ENCODE measurements around the gene KRTAP13-3. TPM values are rescaled to one million over a fixed set of nuclear protein-coding genes. Genes with fewer than 3 reads are reported as not detected.

The KRTAP13-3 gene
- total and polyA plus RNA-seq, 2 of the 8 experiments (the other 6 are each of a cell fraction or from before 2014, with no cell fraction given) = not detected

- ChIA-PET CTCF (ENCODE audit: partially characterized antibody) (interaction anchor here (0.6 to 3.7 kb wide), 10 partner anchors 9 to 642 kb away, joined by 3 to 20 read pairs (median 3); partner anchors contain the start of genes KRTAP13-3 and KRTAP13-4), POLR2A (ENCODE audit: partially characterized antibody) (no interaction called here)
- H3K23me2 ChIP-seq (ENCODE audit: low read depth, low read length) = no peaks in the 10 kb centered on the region
- H3K4me1 ChIP-seq (replicated peaks in 1 of 4; ENCODE audit: control insufficient read depth in 3 of 4, insufficient read depth in 4 of 4, low read length in 3 of 4) = no peaks in the 10 kb centered on the region; a peak in 3 of 7 replicates
- no peak overlapping the region for H3K18ac ChIP-seq (ENCODE audit: extremely low read depth, low read length)
- WGBS, 2 experiments (ENCODE audit: extremely low coverage in 1 of 2, insufficient coverage in 1 of 2, insufficient read length in 1 of 2, insufficient replicate concordance in 2 of 2, low coverage in 1 of 2, low lambda C conversion rate in 2 of 2, missing lambda C conversion rate in 1 of 2) = 93% methylated on average over 1 of the region's 1 CpG; no CpG with 5 or more reads in 1 of the 2 experiments
- H3K79me1 ChIP-seq (ENCODE audit: low read depth, low read length) = no peaks in the 10 kb centered on the region
- no peak overlapping the region for H3K4ac ChIP-seq (replicated peaks; ENCODE audit: insufficient read length, low read depth, low read length)
- H3K4me3 ChIP-seq (ENCODE audit: extremely low read depth in 1 of 4, insufficient read depth in 2 of 4, low read depth in 3 of 4, low read length in 4 of 4) = no peak overlapping the region
- H4K8ac ChIP-seq (ENCODE audit: extremely low read depth, insufficient read depth, low read length) = no peak overlapping the region
- H3K9me3 ChIP-seq (ENCODE audit: insufficient read depth in 2 of 2, low read depth in 1 of 2, low read length in 1 of 2) = no peaks in the 10 kb centered on the region
- no peak overlapping the region for H4K91ac ChIP-seq (replicated peaks; ENCODE audit: insufficient read length, low read length)
- no peak overlapping the region for H3K9ac ChIP-seq (replicated peaks in 1 of 4; ENCODE audit: extremely low read depth in 1 of 4, low read depth in 3 of 4, low read length in 3 of 4)
- H2AFZ ChIP-seq (ENCODE audit: low read length) = no peak overlapping the region
- no peaks in the 10 kb centered on the region for H3K79me2 ChIP-seq (ENCODE audit: control insufficient read depth in 1 of 2, insufficient read depth in 2 of 2, low read length in 2 of 2)
- no peak overlapping the region for H2BK15ac ChIP-seq (ENCODE audit: low read length)
- no peak overlapping the region for H2BK5ac ChIP-seq (ENCODE audit: low read depth, low read length)
- no peak for DNase-seq (ENCODE audit: low read depth in 1 of 2, low spot score in 2 of 2)
- no peak overlapping the region for H2BK120ac ChIP-seq (replicated peaks; ENCODE audit: low read depth, low read length)
- no peaks in the 10 kb centered on the region for H3K27me3 ChIP-seq (replicated peaks in 1 of 4; ENCODE audit: control insufficient read depth in 3 of 4, extremely low read depth in 1 of 4, insufficient read depth in 3 of 4, low read length in 3 of 4)
- no peaks in the 10 kb centered on the region for H3K36me3 ChIP-seq (ENCODE audit: control insufficient read depth in 2 of 4, insufficient read depth in 4 of 4, low read length in 3 of 4)
- H3K4me2 ChIP-seq (ENCODE audit: insufficient read depth in 1 of 2, low read depth in 2 of 2, low read length in 2 of 2) = no peak overlapping the region
- no peak overlapping the region for H4K5ac ChIP-seq (ENCODE audit: insufficient read length, low read depth, low read length)
- no peak for FAIRE-seq
- H3K27ac ChIP-seq (ENCODE audit: low read depth, low read length) = no peak overlapping the region
- H4K20me1 ChIP-seq (replicated peaks in 1 of 2; ENCODE audit: control insufficient read depth in 1 of 2, insufficient read depth in 2 of 2, low read length in 2 of 2) = no peaks in the 10 kb centered on the region
- H2BK20ac ChIP-seq (ENCODE audit: low read length) = no peak overlapping the region
- no peak overlapping the region for H2AK5ac ChIP-seq (ENCODE audit: low read depth, low read length)
- TF ChIP-seq RXRA (IDR thresholded peaks at IDR 0.05; ENCODE audit: insufficient read depth, low read depth, low read length) (no peak), CBX5 (IDR thresholded peaks at IDR 0.05; ENCODE audit: low read depth, low read length) (no peak), RAD21 (IDR thresholded peaks at IDR 0.05 in 1 of 2, conservative IDR thresholded peaks at IDR 0.05 in 1 of 2; ENCODE audit: low read depth in 2 of 2, low read length in 2 of 2) (peak; percentile 58 to 71), CTCF (IDR thresholded peaks at IDR 0.05; ENCODE audit: control extremely low read depth in 1 of 3, insufficient read depth in 1 of 3, low read depth in 1 of 3, low read length in 3 of 3) (peak in 2 of 3 experiments; percentile 38 to 43; a peak in 3 of 4 replicates)
- H2BK12ac ChIP-seq (ENCODE audit: low read depth, low read length) = no peak overlapping the region
- no peak overlapping the region for H3K14ac ChIP-seq (ENCODE audit: insufficient read length)
- H3K23ac ChIP-seq (ENCODE audit: insufficient read length) = no peak overlapping the region
- no peak overlapping the region for H3K56ac ChIP-seq (replicated peaks; ENCODE audit: insufficient read length, low read depth, low read length)
These were observed 18.5 kb upstream of the KRTAP13-3 start for GRCh38 chr21:30444204-30444603.
